Retinal pigment epithelial cell (primary cell): ENCODE results near the gene SWT1.

Source experiments
- DNase-seq: peaks from one replicate; pipeline ENCODE4 v3.0.0-alpha.2; 2010; ENCODE audit warnings: low read depth
- H3K4me3 ChIP-seq: 2 replicates; pipeline ENCODE4 v1.5.1; 2011; ENCODE audit warnings: mild to moderate bottlenecking, low read length, control low read depth, moderate library complexity
- TF ChIP-seq, protein P1 (sequence below): conservative IDR thresholded peaks from 2 replicates; pipeline ENCODE4 v1.5.1; 2011; ENCODE audit warnings: low read depth, low read length, control low read depth, inconsistent platforms

SWT1 gene

DNA sequence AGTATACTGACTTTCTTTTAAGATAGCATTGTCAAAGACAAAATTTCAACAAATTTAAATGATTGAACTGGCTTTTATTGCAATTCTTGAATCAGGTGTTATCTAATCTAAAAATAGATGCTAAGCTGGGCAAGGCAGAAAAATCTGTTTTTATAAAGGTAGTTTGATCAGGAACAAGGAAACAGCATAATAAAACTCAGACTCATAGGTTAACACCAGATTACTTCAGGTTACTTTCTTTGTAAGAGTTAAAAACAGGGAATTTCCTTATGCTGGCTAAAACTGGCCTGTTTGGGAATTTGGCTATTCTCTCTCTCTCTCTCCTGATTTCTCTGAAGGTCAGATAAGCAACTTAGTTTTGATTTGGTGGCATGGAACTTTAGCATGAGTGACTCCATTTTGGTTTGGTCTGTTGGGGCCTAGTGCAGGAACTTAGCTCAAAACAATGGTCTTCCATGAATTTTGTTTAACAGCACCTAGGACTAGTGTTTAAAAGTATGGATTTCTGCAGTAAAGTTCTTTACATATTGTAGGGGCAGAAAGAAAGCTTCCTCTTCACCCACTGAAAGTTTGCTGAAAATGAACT lies 184.3 kb downstream of the SWT1 start:
- no peak overlapping the region for H3K4me3 ChIP-seq
- DNase-seq = no peak

More for the DNA sequence above, 184.3 kb downstream of the SWT1 start:
- TF ChIP-seq, protein P1, sequence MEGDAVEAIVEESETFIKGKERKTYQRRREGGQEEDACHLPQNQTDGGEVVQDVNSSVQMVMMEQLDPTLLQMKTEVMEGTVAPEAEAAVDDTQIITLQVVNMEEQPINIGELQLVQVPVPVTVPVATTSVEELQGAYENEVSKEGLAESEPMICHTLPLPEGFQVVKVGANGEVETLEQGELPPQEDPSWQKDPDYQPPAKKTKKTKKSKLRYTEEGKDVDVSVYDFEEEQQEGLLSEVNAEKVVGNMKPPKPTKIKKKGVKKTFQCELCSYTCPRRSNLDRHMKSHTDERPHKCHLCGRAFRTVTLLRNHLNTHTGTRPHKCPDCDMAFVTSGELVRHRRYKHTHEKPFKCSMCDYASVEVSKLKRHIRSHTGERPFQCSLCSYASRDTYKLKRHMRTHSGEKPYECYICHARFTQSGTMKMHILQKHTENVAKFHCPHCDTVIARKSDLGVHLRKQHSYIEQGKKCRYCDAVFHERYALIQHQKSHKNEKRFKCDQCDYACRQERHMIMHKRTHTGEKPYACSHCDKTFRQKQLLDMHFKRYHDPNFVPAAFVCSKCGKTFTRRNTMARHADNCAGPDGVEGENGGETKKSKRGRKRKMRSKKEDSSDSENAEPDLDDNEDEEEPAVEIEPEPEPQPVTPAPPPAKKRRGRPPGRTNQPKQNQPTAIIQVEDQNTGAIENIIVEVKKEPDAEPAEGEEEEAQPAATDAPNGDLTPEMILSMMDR = no peak
